HG03378 (cell line): ENCODE results near the gene CEP295NL.
A peak's percentile ranks its signal among the peaks of the same experiment; 100 is the strongest.
"Not testable (repeated sequence)": the region's sequence is repeated elsewhere in the genome, so short reads cannot be mapped to it uniquely, and the experiment has no call there.

Experiments
- ATAC-seq: cut with Tn5 transposase; IDR thresholded peaks from one replicate; pipeline ENCODE4 v1.9.1; 2021; ENCODE audit warnings: mild to moderate bottlenecking, moderate library complexity; ENCODE audit not compliant: unreplicated experiment

CEP295NL gene

DNA sequence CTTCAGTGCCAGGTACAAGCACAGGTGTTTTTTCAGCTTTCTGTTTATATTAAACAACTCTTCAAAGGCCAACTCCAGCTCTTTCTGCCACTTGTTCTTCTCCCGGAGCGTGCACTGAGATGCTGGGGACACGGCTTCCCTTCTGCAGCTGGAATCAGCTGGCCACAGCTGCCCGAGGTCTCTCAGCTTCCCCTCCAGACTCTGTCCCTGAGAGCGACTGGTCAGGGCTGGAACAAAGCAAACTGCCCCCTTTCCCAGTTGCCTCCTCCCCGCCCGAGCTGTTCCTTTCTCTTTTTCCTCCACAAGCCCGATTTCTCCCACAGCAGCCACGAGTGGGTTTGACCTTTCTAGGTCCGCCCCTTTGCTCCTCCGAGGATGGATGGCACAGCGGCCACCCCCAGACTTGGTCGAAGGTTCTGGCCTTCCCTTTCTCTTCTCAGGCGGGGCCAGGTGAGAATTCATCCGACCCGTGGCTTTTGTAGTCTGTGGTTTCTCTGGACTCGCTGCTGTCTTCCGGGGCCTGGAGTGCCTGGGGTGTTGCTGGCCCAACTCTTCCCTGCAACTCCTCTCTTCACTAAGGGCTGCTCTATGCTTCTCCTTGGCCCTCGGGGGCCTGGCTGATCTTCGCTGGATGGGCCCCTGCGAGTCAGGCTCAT lies 11.5 kb downstream of the CEP295NL start:
- no peak for ATAC-seq

DNA sequence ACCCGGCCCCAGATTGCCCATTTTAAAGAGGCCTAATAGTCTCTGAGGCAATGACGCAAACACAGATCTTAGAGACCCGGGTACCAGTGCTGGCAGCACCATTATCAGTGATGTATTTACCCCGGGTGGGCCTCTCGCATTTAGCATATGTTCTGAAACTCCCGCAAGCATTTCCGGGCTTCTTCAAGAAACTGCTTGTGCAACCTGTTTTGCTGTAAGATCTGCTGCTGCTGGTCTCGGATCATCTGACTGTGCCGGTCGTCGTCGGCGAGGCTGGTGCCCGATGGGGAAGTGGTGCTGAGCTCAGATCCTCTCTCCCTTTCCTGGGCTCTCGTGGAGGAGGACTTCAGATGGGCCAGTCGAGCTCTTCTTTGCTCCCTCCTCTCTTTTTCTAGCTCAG lies 12.5 kb downstream of the CEP295NL start:
- ATAC-seq = no peak

DNA sequence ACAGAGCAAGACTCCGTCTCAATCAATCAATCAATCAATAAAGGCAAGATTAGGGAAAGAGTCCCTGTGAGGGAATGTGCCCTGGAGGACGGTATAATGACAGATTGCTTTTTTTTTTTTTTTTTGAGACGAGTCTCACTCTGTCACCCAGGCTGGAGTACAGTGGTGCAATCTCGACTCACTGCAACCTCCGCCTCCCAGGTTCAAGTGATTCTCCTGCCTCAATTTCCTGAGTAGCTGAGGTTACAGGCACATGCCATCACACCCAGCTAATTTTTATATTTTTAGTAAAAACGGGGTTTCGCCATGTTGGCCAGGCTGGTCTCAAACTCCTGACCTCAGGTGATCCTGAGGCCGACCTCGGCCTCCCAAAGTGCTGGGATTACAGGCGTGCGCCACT lies 12.9 kb downstream of the CEP295NL start:
- ATAC-seq = not testable (repeated sequence)

DNA sequence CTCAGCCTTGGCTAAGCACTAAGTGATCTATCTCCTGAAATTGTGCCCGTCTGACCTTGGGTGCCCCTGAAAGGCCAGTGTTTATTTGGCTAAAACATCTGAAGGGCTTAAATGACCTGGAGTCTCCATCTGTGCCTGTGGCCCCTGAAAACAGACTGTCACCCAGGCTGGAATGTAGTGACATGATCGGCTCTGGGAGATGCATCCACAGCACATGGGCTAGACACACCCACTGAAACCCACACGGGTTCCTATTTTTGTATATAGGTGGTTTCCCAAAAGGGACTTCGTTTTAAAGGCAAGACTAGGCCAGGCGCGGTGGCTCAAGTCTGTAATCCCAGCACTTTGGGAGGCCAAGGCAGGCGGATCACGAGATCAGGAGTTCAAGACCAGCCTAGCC lies 13.5 kb downstream of the CEP295NL start:
- ATAC-seq = peak; percentile 54

DNA sequence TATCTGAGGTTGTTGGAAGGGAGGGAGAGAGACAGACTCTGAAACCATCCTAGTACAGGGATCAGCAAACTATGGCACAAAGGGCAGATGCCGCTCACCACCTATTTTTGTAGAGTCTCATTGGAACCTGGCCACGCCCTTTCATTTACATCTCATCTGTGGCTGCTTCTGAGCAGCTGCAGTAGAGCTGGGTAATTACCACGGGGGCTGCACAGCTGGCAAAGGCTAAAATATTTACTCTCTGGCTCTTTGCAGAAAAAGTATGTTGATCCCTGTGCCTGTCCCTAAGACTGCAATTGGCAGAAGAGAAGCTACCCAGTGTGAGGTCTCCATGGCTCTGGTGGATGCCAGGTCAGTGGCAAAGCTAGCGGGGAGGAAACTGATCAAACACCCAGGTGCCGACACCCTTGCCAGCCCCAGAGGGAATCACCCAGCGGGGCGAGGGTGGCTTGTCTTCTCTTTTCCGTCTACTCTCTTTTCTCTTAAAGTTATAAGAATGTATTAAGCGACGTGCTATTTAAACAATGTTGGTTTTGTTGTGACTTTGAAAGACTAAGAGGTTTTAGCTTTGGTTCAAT lies 14.0 kb downstream of the CEP295NL start:
- peak; percentile 30 for ATAC-seq

DNA sequence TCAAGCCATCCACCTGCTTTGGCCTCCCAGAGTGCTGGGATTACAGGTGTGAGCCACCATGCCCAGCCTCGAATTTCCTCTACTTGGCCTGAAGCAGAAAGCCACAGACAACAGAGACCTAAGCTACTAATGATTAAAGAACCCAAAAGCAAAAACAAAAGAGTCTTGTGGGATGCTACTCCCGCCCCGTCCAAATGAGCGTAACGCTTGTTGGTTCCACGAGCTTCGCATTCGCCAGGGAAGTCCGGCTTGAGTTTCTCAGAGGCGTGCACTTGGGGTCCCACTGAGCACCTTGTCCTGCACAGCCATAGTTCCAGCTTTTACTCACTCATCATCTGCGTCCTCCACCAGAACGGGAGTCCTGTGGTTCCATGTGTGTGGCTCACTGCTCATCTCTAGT lies 16.0 kb downstream of the CEP295NL start:
- no peak for ATAC-seq

DNA sequence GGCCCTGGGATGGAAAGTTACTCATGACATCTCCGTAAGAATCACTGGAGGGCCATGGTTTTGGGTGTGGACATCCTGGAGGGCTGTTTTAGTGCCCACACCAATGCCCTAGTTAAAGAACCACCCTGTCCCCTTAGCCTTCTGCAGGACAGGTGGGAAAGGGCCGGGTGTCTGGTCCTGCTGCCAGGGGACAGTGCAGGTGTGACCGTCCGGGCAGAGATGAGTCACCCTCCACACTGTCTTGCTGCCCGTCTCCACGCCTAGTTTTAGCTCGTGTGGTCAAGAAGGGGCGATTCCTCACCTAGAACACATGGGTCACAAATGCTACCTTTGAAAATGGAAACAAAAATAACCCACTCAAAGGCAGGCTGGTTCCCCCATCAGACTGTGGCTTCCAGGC lies 17.0 kb downstream of the CEP295NL start:
- ATAC-seq = no peak

DNA sequence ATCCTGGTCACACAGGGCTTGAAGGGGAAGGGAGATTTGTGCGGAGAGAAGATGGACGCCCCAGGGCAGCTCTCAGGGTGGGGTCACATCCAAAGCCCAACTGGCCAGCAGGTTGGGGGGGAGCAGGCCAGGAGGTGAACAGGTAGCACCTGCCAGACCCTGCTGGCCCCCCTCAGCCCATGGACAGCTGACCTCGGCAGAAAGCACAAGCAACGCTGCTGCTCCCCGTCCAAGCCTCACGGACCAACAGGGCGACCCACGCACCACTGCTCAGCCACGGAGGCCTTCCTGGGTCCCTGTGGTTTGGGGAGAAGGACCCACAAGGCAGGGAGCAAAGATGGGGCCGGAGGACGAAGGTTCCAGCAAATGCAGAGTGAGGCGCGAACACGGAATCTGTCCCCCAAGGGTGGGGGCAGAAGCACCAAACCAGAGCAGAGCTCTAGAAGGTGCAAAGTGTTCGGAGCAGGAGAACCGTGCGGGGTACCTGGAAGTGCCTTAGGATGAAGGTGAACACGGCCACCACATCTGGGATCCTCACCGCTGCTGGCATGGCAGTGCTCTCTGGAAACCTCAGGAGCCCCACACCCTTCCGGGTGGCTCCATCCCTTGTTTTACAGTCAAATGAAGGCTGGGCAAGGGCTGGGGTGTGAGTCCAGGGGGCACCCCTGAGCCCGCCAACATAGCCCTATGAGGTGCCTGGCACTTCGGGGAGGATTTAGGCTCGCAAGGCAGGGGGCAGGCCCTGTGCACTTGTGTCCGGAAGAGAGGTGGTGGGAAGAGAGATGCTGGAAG lies 17.9 kb downstream of the CEP295NL start:
- ATAC-seq = no peak

DNA sequence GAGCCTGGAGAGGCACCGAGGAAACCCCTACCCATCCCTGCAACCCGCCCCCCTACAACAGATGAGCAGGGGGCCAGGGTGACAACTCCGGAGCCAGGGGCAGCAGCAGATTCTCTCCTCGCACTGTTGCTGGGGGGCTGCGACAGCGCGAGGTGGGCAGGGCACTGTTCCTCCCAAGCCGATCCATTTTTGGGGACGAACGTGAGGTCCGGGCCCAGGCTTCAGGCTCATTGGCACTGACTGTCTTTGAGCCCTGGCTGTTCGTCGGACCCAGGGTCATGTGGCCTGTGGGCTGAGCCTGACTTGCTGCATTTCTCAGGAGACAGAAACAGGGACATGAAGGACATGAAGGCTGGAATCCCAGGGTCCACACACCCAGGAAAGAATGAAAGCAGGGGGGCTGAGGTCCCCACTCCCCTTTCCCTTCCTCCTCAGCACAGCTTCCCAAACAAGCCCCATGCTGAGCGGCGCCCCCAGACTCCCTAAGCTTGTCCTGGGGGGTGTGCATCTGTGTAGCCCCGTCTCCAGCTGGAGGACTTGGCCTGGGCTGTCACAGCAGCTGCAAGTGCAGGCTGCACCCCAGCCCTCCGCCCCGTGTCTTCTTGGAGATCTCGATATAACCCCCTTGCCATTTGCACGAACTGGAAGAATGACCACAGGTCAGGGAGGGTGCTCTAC lies 18.7 kb downstream of the CEP295NL start:
- ATAC-seq = no peak

DNA sequence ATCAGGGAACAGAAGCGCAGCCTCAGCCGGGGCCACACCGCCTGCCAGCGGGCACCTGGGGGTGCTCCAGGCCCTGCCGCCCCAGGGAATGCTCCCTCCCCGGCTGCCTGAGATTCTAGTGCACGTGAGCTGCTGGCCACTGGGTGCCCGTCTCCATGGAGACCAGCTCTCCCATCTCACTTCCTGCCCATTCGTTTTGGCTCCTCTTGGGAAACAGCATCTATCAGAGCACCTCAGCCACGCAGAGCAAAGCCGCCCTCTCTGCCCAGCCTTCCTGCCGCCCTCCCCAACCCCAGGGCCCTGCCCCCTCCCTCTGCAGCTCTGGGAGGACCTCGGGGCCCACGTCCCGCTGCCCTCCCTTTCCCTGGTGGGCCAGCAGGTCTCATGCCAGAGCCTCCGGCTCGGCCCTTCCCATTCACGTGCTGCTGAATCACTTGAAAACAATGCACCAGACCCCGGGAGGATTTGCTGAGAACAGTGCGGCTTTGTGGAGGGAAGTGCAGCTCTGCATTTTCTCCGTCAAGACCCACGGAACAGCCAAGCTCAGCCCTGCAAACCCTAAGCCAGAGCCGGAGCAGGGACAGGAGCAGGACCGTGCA lies 19.4 kb downstream of the CEP295NL start:
- no peak for ATAC-seq

DNA sequence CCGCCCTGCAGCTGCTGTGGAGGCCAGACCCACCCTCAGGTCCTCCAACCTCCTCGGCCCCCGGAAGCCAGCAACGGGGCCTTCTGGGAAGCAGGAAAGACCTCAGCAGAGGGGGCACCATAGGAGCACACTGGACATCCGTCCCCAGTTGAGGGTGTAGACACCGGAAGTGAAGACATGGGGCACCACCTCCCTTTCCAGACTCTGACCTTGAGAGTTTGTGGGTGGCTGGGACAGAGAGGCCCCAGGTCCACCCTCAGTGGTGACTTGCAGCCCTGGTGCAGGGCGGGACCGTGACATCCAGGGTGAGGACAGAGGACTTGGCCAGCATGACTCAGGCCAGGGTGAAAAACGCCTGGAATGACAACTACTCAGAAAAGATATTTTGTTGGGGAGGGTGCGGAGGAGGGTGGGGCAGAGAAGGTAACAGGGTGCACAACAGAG lies 19.9 kb downstream of the CEP295NL start:
- ATAC-seq = no peak

DNA sequence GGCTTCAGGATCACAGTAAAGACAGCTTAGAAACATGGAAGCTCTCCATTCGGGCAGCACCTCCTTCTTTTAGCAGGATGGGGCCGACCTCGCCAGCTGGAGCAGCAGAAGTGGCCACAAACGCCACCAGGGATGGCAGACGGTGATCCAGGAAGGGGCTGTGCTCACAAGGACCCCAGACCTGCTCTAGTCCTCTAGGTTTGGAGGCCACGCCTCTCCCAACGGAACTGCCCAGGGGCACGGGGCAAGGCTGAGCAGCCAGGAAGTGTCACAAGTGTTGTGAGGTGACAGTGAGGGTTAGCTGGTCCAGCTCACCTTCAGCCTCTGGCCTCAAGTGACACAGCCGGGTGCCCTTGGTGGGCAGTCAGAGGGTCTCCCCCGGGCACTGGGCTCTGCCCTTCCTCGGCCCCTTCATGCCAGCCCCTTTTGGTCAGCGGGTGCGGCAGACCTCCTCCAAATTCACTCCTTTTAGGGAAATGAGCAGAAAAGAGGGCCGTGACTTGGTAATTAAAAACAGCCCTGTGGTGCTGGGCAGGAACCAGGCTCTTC lies 20.4 kb downstream of the CEP295NL start:
- no peak for ATAC-seq

DNA sequence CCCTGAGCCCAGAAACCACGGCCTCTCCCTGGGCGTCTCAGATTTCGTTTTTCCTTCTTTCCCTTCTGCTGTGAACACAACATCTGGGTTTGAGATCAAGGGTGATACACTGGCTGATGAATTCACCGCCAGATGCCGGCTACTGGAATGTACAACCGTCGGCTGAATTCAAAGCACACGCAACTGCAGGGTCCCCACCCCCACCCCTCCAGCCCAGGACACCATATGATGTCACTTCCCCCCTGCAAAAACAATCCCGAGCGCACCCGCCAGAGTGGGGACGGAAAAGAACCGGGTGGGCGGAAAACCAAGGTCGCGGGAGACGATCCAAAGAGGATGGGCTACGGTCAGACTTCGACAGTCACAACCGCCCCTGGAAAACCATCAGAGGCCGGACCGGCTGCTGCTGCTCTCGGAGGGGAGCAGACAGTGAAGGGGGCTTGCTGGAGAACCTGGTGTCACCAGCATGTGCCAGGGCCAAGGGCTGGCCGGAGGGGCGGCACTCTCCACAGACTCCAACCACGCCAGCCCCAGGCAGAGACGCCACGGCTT lies 23.3 kb downstream of the CEP295NL start:
- ATAC-seq = no peak

DNA sequence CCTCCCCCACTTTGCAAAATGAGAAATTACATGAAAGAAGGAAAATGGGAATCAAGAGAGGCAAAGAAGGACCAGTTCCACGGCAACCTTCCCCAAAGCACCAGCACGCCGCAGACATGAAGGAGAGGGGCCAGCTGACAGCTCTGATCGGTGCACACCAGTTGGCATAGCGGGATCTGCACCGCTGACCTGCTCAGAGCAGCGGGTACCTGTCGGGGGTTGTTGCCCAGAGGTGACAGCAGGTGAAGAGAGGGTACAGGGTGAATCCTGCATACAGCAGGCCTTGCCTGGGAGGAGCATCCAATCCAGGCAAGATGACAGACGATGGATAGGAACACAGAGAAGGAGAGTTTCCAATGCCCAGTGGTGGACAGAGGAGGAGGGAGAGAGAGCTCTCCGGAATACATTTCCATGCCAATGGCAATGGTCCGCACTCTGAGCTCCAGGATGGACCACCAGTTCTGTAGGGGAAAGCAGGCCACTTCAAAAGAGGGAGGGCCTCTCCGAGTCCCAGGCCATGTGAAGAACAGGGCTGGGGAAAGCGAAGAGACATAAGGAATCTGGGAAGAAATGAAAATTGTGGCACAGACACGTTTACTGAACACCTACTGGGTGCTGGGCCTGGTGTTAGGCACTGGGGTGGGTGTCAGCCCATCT lies 24.0 kb downstream of the CEP295NL start:
- ATAC-seq = no peak

DNA sequence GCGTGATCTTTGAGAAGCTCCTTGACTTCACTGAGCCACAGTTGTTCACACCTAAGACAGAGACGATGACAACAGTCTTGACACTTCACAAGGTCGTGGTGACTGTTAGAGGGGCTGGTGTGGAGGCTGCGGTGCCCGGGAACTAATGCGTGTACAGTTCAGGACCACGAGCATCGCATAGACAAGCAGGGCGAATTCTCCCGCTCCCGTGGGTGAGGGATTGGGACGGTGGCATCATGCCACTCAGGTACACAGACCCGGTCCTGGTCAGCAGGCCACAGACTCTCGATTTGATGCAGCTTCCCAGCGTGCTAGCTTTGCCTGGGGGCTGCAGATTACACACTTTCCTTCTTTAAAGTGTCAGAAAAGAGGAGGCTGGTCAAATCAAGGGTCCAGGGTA lies 24.7 kb downstream of the CEP295NL start:
- no peak for ATAC-seq

DNA sequence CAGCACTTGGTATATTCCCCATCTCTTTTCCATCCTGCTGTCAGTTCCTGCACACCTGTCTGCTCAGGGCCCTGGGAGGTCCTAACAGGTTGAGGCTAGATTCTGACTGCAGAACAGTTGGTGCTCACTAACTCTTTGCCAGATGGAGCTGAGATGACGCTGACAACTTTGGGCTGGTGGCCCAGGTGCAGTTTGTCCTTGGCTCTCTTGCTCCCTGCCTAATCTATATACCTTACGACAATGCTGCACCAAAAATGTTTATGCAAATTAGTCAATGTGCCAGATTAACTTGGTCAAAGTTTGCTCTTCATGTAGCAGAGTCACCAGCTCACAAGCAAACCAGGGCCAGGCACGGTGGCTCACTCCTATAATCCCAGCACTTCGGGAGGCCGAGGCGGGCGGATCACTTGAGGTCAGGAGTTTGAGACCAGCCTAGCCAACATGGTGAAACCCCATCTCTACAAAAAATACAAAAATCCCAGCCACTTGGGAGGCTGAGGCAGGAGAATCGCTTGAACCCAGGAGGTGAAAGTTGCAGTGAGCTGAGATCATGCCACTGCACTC lies 26.0 kb downstream of the CEP295NL start:
- not testable (repeated sequence) for ATAC-seq

DNA sequence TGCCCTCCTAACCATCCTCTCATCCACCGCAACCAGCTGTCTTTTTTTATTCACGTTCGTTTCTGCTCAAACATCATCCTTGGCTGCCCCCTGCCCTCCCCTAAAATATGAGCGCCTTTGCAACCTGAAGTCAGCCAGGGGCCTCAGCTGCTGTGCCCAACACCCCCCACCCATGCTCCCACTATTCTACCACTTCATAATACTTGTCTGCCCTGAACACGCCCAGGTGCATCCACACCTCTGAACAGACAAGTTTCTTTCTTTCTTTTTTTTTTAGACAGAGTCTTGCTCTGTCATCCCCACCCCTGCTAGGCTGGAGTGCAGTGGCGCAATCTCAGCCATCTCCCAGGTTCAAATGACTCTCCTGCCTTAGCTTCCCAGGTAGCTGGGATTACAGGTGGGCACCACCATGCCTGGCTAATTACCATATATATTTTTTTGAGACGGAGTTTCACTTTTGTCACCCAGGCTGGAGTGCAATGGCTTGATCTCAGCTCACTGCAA lies 26.9 kb downstream of the CEP295NL start:
- ATAC-seq = no peak

DNA sequence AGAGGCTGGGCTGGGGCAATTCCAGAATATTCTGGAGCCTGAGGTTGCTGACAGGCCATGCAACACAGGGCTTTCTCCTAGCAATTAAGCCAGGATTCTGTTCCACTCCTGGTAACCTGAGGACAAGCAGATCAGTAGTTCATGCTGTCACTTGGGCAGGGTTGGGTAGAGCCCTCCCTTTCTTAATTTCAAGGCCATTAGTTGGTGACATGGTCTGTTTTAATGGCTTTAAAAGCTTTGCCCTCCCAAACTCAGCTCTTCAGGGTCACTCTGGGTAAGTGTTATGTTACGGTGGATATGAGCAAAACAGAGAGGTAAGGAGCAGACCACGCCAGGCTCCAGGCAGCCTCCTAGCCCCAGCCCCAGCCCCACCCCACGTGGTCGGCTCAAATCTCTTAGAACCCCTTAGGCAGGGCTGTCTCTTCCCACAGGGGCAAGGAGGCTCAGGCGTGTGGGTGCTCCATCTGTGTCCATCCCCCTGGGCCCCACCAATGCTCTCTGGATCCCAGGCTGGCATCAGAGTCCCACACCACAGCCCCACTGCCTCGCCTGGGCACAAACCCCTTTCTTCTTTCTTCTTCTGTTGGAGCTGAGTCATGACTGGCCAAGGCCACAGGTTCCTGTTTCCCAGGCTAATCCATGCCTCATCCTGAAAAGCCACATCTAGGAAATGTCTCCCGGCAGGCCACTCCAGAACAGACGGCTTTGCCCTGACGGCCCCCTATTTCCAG lies 27.5 kb downstream of the CEP295NL start:
- ATAC-seq = no peak
